G401.6 (cell line): ENCODE data around the gene RAPGEF6.
"Not testable (repeated sequence)": the region's sequence is repeated elsewhere in the genome, so short reads cannot be mapped to it uniquely, and the experiment has no call there.

Experiments used
- FAIRE-seq: peaks from 2 replicates; lab custom pipeline; 2012; peaks lifted over from hg19 to GRCh38; lab: Jason Lieb, UNC

The RAPGEF6 gene

GRCh38 chr5:131607903-131608540, 27.0 kb downstream of the RAPGEF6 start:
- no peak for FAIRE-seq

GRCh38 chr5:131607418-131607817, 27.6 kb downstream of the RAPGEF6 start:
- FAIRE-seq, result no peak

GRCh38 chr5:131605086-131605485, 29.9 kb downstream of the RAPGEF6 start:
- FAIRE-seq, result no peak

GRCh38 chr5:131595088-131596033, 39.7 kb downstream of the RAPGEF6 start:
- no peak for FAIRE-seq

GRCh38 chr5:131593921-131594320, 41.1 kb downstream of the RAPGEF6 start:
- no peak for FAIRE-seq

GRCh38 chr5:131593436-131593835, 41.6 kb downstream of the RAPGEF6 start:
- not testable (repeated sequence) for FAIRE-seq

- FAIRE-seq, result no peak
These were observed 45.3 kb downstream of the RAPGEF6 start for GRCh38 chr5:131589510-131590348.

GRCh38 chr5:131587541-131587940, 47.5 kb downstream of the RAPGEF6 start:
- FAIRE-seq, result no peak

- FAIRE-seq, result no peak
These were observed 53.3 kb downstream of the RAPGEF6 start for GRCh38 chr5:131581702-131582101.

GRCh38 chr5:131579917-131580671, 54.9 kb downstream of the RAPGEF6 start:
- FAIRE-seq, result no peak

- FAIRE-seq, result no peak
These were observed 59.3 kb downstream of the RAPGEF6 start for GRCh38 chr5:131575660-131576227.

GRCh38 chr5:131571669-131572168, 63.3 kb downstream of the RAPGEF6 start:
- FAIRE-seq, result no peak

GRCh38 chr5:131570757-131571156, 64.3 kb downstream of the RAPGEF6 start:
- no peak for FAIRE-seq

- no peak for FAIRE-seq
These were observed 70.8 kb downstream of the RAPGEF6 start for GRCh38 chr5:131564229-131564652.

GRCh38 chr5:131563434-131564228, 71.4 kb downstream of the RAPGEF6 start:
- FAIRE-seq, result no peak

- FAIRE-seq, result no peak
These were observed 84.4 kb downstream of the RAPGEF6 start for GRCh38 chr5:131550606-131551005.

- FAIRE-seq, result no peak
These were observed 86.9 kb downstream of the RAPGEF6 start for GRCh38 chr5:131548176-131548575.

GRCh38 chr5:131545845-131546244, 89.2 kb downstream of the RAPGEF6 start:
- FAIRE-seq, result no peak

GRCh38 chr5:131542723-131543122, 92.3 kb downstream of the RAPGEF6 start:
- FAIRE-seq, result no peak

GRCh38 chr5:131541762-131542161, 93.3 kb downstream of the RAPGEF6 start:
- no peak for FAIRE-seq
